ENCODE data around the gene PTPN22.

DNA sequence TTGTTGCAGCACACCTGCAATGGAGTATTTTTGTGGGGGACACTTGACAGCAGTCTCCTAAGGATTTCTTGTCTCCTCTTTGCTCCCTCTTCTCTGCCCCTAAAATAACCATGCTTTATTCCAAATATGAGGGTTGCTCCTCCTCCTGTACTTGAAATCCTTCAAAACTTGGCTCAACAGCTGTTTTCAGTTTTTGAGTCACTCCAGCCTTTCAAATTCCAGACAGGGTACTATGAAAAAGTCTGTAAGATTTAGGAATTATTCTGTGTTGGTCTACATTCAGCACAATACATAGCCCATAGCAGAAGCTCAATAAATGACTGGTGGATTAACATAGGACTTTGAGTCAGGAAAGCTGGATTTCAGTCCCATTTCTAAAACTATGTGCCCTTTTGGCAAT, 27.6 kb upstream of the PTPN22 start:
- TF ChIP-seq, protein P1, sequence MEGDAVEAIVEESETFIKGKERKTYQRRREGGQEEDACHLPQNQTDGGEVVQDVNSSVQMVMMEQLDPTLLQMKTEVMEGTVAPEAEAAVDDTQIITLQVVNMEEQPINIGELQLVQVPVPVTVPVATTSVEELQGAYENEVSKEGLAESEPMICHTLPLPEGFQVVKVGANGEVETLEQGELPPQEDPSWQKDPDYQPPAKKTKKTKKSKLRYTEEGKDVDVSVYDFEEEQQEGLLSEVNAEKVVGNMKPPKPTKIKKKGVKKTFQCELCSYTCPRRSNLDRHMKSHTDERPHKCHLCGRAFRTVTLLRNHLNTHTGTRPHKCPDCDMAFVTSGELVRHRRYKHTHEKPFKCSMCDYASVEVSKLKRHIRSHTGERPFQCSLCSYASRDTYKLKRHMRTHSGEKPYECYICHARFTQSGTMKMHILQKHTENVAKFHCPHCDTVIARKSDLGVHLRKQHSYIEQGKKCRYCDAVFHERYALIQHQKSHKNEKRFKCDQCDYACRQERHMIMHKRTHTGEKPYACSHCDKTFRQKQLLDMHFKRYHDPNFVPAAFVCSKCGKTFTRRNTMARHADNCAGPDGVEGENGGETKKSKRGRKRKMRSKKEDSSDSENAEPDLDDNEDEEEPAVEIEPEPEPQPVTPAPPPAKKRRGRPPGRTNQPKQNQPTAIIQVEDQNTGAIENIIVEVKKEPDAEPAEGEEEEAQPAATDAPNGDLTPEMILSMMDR (IDR thresholded peaks at IDR 0.05), result no peak
- TF ChIP-seq KAT7 (CRISPR knock-in tag; IDR thresholded peaks at IDR 0.05; ENCODE audit: borderline replicate concordance), result no peak
- TF ChIP-seq ZNF138 (CRISPR knock-in tag; conservative IDR thresholded peaks at IDR 0.05), result no peak
- no peak for TF ChIP-seq ATF1 (CRISPR knock-in tag; IDR thresholded peaks at IDR 0.05)
- no peak for TF ChIP-seq GABPB1 (CRISPR knock-in tag; IDR thresholded peaks at IDR 0.05)
- TF ChIP-seq, protein P2, sequence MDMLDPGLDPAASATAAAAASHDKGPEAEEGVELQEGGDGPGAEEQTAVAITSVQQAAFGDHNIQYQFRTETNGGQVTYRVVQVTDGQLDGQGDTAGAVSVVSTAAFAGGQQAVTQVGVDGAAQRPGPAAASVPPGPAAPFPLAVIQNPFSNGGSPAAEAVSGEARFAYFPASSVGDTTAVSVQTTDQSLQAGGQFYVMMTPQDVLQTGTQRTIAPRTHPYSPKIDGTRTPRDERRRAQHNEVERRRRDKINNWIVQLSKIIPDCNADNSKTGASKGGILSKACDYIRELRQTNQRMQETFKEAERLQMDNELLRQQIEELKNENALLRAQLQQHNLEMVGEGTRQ (CRISPR knock-in tag; IDR thresholded peaks at IDR 0.05), result no peak
- no peak for TF ChIP-seq ZBTB21 (CRISPR knock-in tag; IDR thresholded peaks at IDR 0.05; ENCODE audit: borderline replicate concordance)
- TF ChIP-seq, protein P3, sequence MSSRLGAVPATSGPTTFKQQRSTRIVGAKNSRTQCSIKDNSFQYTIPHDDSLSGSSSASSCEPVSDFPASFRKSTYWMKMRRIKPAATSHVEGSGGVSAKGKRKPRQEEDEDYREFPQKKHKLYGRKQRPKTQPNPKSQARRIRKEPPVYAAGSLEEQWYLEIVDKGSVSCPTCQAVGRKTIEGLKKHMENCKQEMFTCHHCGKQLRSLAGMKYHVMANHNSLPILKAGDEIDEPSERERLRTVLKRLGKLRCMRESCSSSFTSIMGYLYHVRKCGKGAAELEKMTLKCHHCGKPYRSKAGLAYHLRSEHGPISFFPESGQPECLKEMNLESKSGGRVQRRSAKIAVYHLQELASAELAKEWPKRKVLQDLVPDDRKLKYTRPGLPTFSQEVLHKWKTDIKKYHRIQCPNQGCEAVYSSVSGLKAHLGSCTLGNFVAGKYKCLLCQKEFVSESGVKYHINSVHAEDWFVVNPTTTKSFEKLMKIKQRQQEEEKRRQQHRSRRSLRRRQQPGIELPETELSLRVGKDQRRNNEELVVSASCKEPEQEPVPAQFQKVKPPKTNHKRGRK (CRISPR knock-in tag; IDR thresholded peaks at IDR 0.05; ENCODE audit: borderline replicate concordance), result no peak
- no peak for TF ChIP-seq MYBL2 (CRISPR knock-in tag; IDR thresholded peaks at IDR 0.05)
- TF ChIP-seq, protein P4, sequence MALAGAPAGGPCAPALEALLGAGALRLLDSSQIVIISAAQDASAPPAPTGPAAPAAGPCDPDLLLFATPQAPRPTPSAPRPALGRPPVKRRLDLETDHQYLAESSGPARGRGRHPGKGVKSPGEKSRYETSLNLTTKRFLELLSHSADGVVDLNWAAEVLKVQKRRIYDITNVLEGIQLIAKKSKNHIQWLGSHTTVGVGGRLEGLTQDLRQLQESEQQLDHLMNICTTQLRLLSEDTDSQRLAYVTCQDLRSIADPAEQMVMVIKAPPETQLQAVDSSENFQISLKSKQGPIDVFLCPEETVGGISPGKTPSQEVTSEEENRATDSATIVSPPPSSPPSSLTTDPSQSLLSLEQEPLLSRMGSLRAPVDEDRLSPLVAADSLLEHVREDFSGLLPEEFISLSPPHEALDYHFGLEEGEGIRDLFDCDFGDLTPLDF (CRISPR knock-in tag; IDR thresholded peaks at IDR 0.05), result no peak
- TF ChIP-seq, protein P5, sequence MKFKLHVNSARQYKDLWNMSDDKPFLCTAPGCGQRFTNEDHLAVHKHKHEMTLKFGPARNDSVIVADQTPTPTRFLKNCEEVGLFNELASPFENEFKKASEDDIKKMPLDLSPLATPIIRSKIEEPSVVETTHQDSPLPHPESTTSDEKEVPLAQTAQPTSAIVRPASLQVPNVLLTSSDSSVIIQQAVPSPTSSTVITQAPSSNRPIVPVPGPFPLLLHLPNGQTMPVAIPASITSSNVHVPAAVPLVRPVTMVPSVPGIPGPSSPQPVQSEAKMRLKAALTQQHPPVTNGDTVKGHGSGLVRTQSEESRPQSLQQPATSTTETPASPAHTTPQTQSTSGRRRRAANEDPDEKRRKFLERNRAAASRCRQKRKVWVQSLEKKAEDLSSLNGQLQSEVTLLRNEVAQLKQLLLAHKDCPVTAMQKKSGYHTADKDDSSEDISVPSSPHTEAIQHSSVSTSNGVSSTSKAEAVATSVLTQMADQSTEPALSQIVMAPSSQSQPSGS (CRISPR knock-in tag; IDR thresholded peaks at IDR 0.05; ENCODE audit: borderline replicate concordance, low read depth), result no peak
- TF ChIP-seq NFYB (CRISPR knock-in tag; conservative IDR thresholded peaks at IDR 0.05; ENCODE audit: low read depth), result no peak
- TF ChIP-seq TEAD4 (CRISPR knock-in tag; IDR thresholded peaks at IDR 0.05), result no peak
- TF ChIP-seq, protein P6, sequence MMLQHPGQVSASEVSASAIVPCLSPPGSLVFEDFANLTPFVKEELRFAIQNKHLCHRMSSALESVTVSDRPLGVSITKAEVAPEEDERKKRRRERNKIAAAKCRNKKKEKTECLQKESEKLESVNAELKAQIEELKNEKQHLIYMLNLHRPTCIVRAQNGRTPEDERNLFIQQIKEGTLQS (CRISPR knock-in tag; conservative IDR thresholded peaks at IDR 0.05), result no peak

All from WTC11 (cell line).